SK-N-SH treated with all-trans-retinoic acid at 6 μM for 48 hours (cell line): ENCODE measurements around the gene NR2C2AP.

Experiments used
- ATAC-seq: fragments of 200-7000 bp; cut with Tn5 transposase; 3 replicates; pipeline ENCODE4 v1.9.1; 2020; ENCODE audit warnings: mild to moderate bottlenecking, moderate library complexity
- BACH2 ChIP-seq: fragments of 250-450 bp; sonication (Bioruptor Pico); IDR thresholded peaks from 2 replicates; pipeline ENCODE4 v1.9.0; 2021; ENCODE audit warnings: mild to moderate bottlenecking, borderline replicate concordance
- CSDC2 ChIP-seq: fragments of 250-450 bp; sonication (Bioruptor Pico); IDR thresholded peaks from 2 replicates; pipeline ENCODE4 v1.5.0; 2020; ENCODE audit warnings: mild to moderate bottlenecking, moderate library complexity
- ESRRG ChIP-seq: fragments of 250-450 bp; sonication (Bioruptor Pico); IDR thresholded peaks from 2 replicates; pipeline ENCODE4 v1.6.1; 2021; ENCODE audit warnings: mild to moderate bottlenecking
- GLIS3 ChIP-seq: fragments of 250-450 bp; sonication (Bioruptor Pico); IDR thresholded peaks from 2 replicates; pipeline ENCODE4 v1.5.0; 2020; ENCODE audit warnings: mild to moderate bottlenecking, moderate library complexity
- ISL1 ChIP-seq: fragments of 250-450 bp; sonication (Bioruptor Pico); IDR thresholded peaks from 2 replicates; pipeline ENCODE4 v2.1.2; 2022; ENCODE audit warnings: mild to moderate bottlenecking, moderate library complexity
- OSR1 ChIP-seq: fragments of 250-450 bp; sonication (Bioruptor Pico); IDR thresholded peaks from 2 replicates; pipeline ENCODE4 v1.8.0; 2022; ENCODE audit warnings: moderate library complexity, mild to moderate bottlenecking, inconsistent platforms
- PPARA ChIP-seq: fragments of 250-450 bp; sonication (Bioruptor Pico); IDR thresholded peaks from 2 replicates; pipeline ENCODE4 v1.5.0; 2020; ENCODE audit warnings: mild to moderate bottlenecking, borderline replicate concordance
- RARB ChIP-seq: fragments of 250-450 bp; sonication (Bioruptor Pico); IDR thresholded peaks from 2 replicates; pipeline ENCODE4 v1.8.0; 2021; ENCODE audit warnings: mild to moderate bottlenecking, moderate library complexity
- SNAI2 ChIP-seq: fragments of 250-450 bp; sonication (Bioruptor Pico); IDR thresholded peaks from 2 replicates; pipeline ENCODE4 v1.5.0; 2020; ENCODE audit warnings: mild to moderate bottlenecking, moderate library complexity
- TCF4 ChIP-seq: fragments of 250-450 bp; sonication (Bioruptor Pico); IDR thresholded peaks from 2 replicates; pipeline ENCODE4 v1.8.0; 2021; ENCODE audit warnings: mild to moderate bottlenecking, moderate library complexity, borderline replicate concordance
- TOX ChIP-seq: fragments of 250-450 bp; sonication (Bioruptor Pico); IDR thresholded peaks from 2 replicates; pipeline ENCODE4 v1.8.0; 2021; ENCODE audit warnings: mild to moderate bottlenecking, moderate library complexity, borderline replicate concordance
- ZC3H10 ChIP-seq: fragments of 250-450 bp; sonication (Bioruptor Pico); IDR thresholded peaks from 2 replicates; pipeline ENCODE4 v1.5.1; 2021; ENCODE audit warnings: mild to moderate bottlenecking, moderate library complexity
- ZFP3 ChIP-seq: fragments of 250-450 bp; sonication (Bioruptor Pico); IDR thresholded peaks from 2 replicates; pipeline ENCODE4 v1.5.0; 2020; ENCODE audit warnings: mild to moderate bottlenecking, moderate library complexity
- ZFP30 ChIP-seq: fragments of 450-650 bp; formaldehyde crosslinking; IDR thresholded peaks from 2 replicates; pipeline ENCODE4 v1.5.0; 2022; ENCODE audit warnings: mild to moderate bottlenecking, moderate library complexity
- ZNF565 ChIP-seq: fragments of 450-650 bp; formaldehyde crosslinking; conservative IDR thresholded peaks from 2 replicates; pipeline ENCODE4 v1.5.0; 2020; ENCODE audit warnings: low read depth, mild to moderate bottlenecking, moderate library complexity
- ZNF70 ChIP-seq: fragments of 450-650 bp; formaldehyde crosslinking; IDR thresholded peaks from 2 replicates; pipeline ENCODE4 v1.5.0; 2020; ENCODE audit warnings: mild to moderate bottlenecking, moderate library complexity
- ZNF8 ChIP-seq: fragments of 450-650 bp; formaldehyde crosslinking; IDR thresholded peaks from 2 replicates; pipeline ENCODE4 v1.5.0; 2020; ENCODE audit warnings: mild to moderate bottlenecking, moderate library complexity
- TF ChIP-seq, protein P1 (sequence below): fragments of 250-450 bp; sonication (Bioruptor Pico); IDR thresholded peaks from 2 replicates; pipeline ENCODE4 v1.5.1; 2020; ENCODE audit warnings: low read depth, mild to moderate bottlenecking, moderate library complexity
- TF ChIP-seq, protein P2 (sequence below): fragments of 250-450 bp; sonication (Bioruptor Pico); IDR thresholded peaks from 2 replicates; pipeline ENCODE4 v1.5.0; 2020; ENCODE audit warnings: mild to moderate bottlenecking, moderate library complexity
- TF ChIP-seq, protein P3 (sequence below): fragments of 250-450 bp; sonication (Bioruptor Pico); IDR thresholded peaks from 2 replicates; pipeline ENCODE4 v1.8.0; 2021; ENCODE audit warnings: low read depth, mild to moderate bottlenecking, moderate library complexity, borderline replicate concordance
- TF ChIP-seq, protein P4 (sequence below): fragments of 250-450 bp; sonication (Bioruptor Pico); IDR thresholded peaks from 2 replicates; pipeline ENCODE4 v1.5.1; 2021; ENCODE audit warnings: mild to moderate bottlenecking, moderate library complexity

NR2C2AP gene

DNA sequence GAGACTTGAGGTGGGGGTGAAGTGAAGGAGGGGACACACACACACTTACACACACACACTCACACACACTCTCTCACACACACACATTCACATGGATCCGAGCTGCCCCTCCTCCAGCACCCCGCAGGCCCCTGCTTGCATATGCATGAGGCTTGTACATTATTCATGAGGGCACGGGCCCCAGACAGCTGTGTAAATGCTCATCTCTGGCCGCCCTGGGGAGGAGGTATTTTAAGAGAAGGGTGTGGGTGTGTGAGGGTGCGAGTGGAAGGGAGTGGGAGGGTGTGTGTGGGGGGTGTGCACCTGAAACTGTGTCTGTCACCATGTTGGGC is 10.9 kb upstream of the NR2C2AP start:
- ATAC-seq: no peak
- TF ChIP-seq PPARA (CRISPR knock-in tag) (no peak), ZNF70 (CRISPR knock-in tag) (no peak), ESRRG (CRISPR knock-in tag) (no peak), ZNF8 (CRISPR knock-in tag) (no peak), SNAI2 (CRISPR knock-in tag) (no peak), OSR1 (no peak), ISL1 (CRISPR knock-in tag) (no peak), TCF4 (CRISPR knock-in tag) (no peak)
- TF ChIP-seq, protein P1, sequence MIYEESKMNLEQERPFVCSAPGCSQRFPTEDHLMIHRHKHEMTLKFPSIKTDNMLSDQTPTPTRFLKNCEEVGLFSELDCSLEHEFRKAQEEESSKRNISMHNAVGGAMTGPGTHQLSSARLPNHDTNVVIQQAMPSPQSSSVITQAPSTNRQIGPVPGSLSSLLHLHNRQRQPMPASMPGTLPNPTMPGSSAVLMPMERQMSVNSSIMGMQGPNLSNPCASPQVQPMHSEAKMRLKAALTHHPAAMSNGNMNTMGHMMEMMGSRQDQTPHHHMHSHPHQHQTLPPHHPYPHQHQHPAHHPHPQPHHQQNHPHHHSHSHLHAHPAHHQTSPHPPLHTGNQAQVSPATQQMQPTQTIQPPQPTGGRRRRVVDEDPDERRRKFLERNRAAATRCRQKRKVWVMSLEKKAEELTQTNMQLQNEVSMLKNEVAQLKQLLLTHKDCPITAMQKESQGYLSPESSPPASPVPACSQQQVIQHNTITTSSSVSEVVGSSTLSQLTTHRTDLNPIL: no peak
- TF ChIP-seq, protein P2, sequence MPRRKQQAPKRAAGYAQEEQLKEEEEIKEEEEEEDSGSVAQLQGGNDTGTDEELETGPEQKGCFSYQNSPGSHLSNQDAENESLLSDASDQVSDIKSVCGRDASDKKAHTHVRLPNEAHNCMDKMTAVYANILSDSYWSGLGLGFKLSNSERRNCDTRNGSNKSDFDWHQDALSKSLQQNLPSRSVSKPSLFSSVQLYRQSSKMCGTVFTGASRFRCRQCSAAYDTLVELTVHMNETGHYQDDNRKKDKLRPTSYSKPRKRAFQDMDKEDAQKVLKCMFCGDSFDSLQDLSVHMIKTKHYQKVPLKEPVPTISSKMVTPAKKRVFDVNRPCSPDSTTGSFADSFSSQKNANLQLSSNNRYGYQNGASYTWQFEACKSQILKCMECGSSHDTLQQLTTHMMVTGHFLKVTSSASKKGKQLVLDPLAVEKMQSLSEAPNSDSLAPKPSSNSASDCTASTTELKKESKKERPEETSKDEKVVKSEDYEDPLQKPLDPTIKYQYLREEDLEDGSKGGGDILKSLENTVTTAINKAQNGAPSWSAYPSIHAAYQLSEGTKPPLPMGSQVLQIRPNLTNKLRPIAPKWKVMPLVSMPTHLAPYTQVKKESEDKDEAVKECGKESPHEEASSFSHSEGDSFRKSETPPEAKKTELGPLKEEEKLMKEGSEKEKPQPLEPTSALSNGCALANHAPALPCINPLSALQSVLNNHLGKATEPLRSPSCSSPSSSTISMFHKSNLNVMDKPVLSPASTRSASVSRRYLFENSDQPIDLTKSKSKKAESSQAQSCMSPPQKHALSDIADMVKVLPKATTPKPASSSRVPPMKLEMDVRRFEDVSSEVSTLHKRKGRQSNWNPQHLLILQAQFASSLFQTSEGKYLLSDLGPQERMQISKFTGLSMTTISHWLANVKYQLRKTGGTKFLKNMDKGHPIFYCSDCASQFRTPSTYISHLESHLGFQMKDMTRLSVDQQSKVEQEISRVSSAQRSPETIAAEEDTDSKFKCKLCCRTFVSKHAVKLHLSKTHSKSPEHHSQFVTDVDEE: no peak

DNA sequence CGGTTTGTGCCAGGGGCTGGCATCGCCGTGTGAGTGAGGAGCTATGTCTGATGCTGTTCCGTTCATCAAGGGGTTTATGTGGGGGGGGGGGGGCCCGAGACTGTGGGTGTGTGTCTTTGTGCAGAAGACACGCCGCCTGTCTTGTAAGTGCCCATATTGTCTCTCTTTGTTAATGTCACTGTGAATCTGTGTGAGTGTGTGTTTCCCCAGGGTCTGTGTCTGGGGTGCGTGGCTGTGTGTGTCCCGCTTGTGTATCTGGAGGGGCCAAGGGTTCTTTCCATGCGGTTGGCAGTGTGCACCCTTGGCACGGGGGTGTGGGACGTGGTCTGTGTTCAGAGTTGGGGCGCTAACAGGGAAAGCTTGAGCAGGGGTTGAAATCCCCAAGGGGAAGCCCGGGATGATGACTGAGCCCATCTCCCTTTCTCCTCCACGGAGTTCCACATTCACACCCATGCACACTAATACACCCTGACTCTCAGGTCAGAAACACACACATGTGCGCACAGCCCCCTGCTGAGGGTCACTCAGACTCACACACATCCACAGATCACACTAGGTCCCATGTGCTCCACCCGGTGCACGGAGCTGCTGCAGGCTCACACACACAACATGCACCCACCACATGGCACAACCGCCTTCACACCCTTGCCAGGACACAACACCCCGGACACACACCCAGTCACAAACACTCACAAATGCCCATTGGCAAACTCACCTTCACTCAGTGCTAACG is 10.4 kb upstream of the NR2C2AP start:
- ATAC-seq: no peak
- TF ChIP-seq BACH2 (CRISPR knock-in tag): no peak
- TF ChIP-seq, protein P2: no peak
- TF ChIP-seq ISL1 (CRISPR knock-in tag): no peak
- no peak for TF ChIP-seq ZFP3 (CRISPR knock-in tag)
- TF ChIP-seq ESRRG (CRISPR knock-in tag): no peak
- TF ChIP-seq ZC3H10 (CRISPR knock-in tag): no peak
- TF ChIP-seq OSR1: no peak
- TF ChIP-seq ZFP30 (CRISPR knock-in tag): no peak
- TF ChIP-seq RARB: no peak
- TF ChIP-seq TCF4 (CRISPR knock-in tag): no peak
- no peak for TF ChIP-seq ZNF565 (CRISPR knock-in tag)
- TF ChIP-seq CSDC2 (CRISPR knock-in tag): no peak
- no peak for TF ChIP-seq GLIS3 (CRISPR knock-in tag)
- no peak for TF ChIP-seq ZNF8 (CRISPR knock-in tag)
- TF ChIP-seq TOX (CRISPR knock-in tag): no peak
- TF ChIP-seq, protein P3, sequence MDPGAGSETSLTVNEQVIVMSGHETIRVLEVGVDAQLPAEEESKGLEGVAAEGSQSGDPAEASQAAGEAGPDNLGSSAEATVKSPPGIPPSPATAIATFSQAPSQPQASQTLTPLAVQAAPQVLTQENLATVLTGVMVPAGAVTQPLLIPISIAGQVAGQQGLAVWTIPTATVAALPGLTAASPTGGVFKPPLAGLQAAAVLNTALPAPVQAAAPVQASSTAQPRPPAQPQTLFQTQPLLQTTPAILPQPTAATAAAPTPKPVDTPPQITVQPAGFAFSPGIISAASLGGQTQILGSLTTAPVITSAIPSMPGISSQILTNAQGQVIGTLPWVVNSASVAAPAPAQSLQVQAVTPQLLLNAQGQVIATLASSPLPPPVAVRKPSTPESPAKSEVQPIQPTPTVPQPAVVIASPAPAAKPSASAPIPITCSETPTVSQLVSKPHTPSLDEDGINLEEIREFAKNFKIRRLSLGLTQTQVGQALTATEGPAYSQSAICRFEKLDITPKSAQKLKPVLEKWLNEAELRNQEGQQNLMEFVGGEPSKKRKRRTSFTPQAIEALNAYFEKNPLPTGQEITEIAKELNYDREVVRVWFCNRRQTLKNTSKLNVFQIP (CRISPR knock-in tag): no peak
- TF ChIP-seq, all 23 proteins: peak for 0

DNA sequence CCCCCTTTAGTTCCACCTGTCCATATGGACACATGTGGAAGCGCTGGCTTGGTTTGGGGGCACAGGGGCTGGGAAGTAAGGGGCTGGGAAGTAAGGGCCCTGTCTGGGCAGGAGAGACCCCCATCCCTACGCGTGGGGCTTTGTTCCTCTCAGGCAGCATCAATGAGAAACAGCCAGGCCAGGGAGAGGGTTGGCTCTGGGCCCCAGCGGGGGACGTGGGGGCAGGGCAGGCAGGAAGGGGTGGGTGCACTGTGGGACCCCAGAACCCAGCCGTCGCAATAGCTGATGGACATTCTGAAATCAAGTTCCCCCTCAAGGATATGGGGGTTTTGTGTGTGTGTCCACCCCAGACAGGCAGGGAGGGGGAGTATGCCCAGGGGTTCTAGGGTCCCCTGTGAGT is 9.7 kb upstream of the NR2C2AP start:
- TF ChIP-seq, protein P2: no peak
- TF ChIP-seq ISL1 (CRISPR knock-in tag): no peak
- TF ChIP-seq, protein P4, sequence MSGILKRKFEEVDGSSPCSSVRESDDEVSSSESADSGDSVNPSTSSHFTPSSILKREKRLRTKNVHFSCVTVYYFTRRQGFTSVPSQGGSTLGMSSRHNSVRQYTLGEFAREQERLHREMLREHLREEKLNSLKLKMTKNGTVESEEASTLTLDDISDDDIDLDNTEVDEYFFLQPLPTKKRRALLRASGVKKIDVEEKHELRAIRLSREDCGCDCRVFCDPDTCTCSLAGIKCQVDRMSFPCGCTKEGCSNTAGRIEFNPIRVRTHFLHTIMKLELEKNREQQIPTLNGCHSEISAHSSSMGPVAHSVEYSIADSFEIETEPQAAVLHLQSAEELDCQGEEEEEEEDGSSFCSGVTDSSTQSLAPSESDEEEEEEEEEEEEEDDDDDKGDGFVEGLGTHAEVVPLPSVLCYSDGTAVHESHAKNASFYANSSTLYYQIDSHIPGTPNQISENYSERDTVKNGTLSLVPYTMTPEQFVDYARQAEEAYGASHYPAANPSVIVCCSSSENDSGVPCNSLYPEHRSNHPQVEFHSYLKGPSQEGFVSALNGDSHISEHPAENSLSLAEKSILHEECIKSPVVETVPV (CRISPR knock-in tag): no peak
- no peak for ATAC-seq
